GM21786 (cell line): ENCODE measurements around the gene PRTG.
"Not testable (repeated sequence)": the region's sequence is repeated elsewhere in the genome, so short reads cannot be mapped to it uniquely, and the experiment has no call there.

ENCODE experiments used
- ATAC-seq: cut with Tn5 transposase; IDR thresholded peaks from one replicate; pipeline ENCODE4 v1.9.1; 2021; ENCODE audit not compliant: unreplicated experiment

The PRTG gene, protein sequence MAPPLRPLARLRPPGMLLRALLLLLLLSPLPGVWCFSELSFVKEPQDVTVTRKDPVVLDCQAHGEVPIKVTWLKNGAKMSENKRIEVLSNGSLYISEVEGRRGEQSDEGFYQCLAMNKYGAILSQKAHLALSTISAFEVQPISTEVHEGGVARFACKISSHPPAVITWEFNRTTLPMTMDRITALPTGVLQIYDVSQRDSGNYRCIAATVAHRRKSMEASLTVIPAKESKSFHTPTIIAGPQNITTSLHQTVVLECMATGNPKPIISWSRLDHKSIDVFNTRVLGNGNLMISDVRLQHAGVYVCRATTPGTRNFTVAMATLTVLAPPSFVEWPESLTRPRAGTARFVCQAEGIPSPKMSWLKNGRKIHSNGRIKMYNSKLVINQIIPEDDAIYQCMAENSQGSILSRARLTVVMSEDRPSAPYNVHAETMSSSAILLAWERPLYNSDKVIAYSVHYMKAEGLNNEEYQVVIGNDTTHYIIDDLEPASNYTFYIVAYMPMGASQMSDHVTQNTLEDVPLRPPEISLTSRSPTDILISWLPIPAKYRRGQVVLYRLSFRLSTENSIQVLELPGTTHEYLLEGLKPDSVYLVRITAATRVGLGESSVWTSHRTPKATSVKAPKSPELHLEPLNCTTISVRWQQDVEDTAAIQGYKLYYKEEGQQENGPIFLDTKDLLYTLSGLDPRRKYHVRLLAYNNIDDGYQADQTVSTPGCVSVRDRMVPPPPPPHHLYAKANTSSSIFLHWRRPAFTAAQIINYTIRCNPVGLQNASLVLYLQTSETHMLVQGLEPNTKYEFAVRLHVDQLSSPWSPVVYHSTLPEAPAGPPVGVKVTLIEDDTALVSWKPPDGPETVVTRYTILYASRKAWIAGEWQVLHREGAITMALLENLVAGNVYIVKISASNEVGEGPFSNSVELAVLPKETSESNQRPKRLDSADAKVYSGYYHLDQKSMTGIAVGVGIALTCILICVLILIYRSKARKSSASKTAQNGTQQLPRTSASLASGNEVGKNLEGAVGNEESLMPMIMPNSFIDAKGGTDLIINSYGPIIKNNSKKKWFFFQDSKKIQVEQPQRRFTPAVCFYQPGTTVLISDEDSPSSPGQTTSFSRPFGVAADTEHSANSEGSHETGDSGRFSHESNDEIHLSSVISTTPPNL

GRCh38 chr15:55742927-55743728 is at the start of gene PRTG:
Gene PRTG (minus strand): TSS chr15:55743152. CDS start chr15:55742931, 221 bp downstream.
- no peak for ATAC-seq

- ATAC-seq, result no peak
Observed at GRCh38 chr15:55791551-55792400, 48.8 kb upstream of the PRTG start.

- ATAC-seq, result no peak
Observed at GRCh38 chr15:55789066-55789660, 46.2 kb upstream of the PRTG start.

DNA sequence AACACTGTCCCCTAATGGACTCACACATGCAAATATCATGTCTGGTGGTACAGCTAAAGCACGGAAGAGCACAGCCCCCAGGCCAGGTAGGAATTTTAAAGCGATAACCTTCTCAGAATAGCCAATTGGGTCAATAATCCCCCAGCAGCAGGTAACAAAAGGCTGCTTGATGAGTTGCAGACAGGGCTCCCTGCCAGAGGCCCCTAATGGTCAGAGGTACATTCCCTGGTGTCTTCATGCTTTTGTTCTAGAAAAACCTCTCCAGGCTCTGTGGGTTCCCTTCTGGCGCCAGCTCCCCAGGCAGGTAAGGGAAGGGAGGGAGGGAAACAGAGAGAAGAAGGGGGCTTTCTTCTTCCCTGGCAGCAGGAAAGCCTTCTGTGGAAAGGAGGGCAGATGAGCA is 43.4 kb upstream of the PRTG start:
- no peak for ATAC-seq

GRCh38 chr15:55785593-55785992 is 42.6 kb upstream of the PRTG start:
- ATAC-seq, result not testable (repeated sequence)

GRCh38 chr15:55784286-55784685 is 41.3 kb upstream of the PRTG start:
- ATAC-seq, result no peak

- no peak for ATAC-seq
Observed at GRCh38 chr15:55782901-55783300, 39.9 kb upstream of the PRTG start.

- no peak for ATAC-seq
Observed at GRCh38 chr15:55780292-55780691, 37.3 kb upstream of the PRTG start.

DNA sequence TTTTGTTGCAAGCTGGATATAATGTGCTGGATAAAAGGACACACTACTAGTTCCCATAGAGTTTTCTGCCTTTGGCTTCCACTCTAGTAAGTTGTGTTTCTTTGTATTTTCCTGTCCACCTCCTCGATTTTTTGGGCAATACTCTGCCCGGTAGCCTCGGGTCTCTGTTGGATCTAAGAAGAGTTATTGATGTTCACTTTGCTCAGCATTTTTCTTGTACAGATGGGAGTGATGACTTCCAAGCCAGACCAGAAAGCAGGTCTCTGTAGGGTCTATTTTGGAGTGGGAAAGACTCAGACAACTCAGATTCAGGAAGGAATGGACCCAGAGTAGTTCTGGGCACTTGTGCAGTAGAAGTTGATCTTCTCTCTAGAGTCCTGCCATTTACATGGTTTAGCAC is 36.0 kb upstream of the PRTG start:
- no peak for ATAC-seq

DNA sequence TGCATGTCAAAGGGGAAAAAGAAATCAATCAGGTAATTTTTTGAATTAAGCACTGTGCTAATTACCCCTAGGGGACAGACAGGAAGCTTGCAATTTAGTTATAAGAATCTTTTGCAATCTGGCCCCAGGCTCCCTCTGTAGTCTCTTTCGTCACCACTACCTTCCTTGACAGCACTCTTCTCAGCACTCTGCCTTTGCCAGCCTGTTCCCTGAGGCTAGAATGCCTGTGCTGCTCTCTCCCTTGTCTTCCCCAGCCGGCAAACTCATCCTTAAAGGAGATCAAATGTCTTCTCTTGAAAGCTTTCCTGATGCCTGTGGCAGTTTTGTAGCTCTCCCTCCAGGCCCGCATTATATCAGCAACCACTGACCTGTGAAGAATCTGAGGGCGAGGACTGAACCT is 32.4 kb upstream of the PRTG start:
- ATAC-seq, result no peak

- ATAC-seq, result no peak
Observed at GRCh38 chr15:55774113-55774970, 31.4 kb upstream of the PRTG start.

DNA sequence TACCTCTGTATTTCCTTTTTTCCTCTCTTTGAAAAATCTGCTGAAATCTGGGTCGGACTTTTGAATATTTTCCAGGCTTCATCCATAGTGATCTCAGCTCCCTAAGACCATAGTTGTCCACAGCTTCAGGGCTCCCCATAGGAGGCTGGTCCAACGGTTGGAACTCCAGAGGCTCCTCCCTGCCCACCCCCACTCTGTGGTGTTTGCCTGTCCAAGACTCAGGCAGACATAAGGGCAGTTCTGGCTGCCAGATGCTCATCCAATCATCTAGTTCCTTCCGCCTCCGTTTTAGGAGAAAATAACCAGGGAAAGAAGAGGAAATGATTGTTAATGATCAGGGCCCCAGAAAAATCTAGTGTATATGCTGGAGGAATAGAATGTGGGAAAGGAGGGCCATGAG is 27.9 kb upstream of the PRTG start:
- no peak for ATAC-seq

DNA sequence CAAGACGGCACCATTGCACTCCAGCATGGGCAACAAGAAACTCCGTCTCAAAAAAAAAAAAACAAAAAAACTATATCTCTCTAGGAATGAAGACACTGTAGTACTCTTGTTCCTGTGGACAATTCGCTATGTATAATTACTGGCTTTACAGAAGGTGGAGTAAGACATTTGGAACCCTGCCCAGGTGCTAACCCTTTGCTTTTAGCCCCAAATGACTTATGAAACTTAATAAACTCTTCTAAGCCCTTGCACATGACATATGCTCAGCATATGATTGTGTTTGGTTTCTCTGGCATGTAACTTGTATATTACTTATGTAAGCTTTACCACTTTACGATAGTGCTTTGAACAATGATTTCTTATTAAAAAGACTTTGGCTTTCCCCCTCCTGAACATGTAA is 27.3 kb upstream of the PRTG start:
- no peak for ATAC-seq

GRCh38 chr15:55768670-55769185 is 25.8 kb upstream of the PRTG start:
- ATAC-seq, result no peak

- no peak for ATAC-seq
Observed at GRCh38 chr15:55766676-55767075, 23.7 kb upstream of the PRTG start.

GRCh38 chr15:55764398-55764797 is 21.4 kb upstream of the PRTG start:
- no peak for ATAC-seq

- ATAC-seq, result no peak
Observed at GRCh38 chr15:55758580-55758986, 15.6 kb upstream of the PRTG start.

DNA sequence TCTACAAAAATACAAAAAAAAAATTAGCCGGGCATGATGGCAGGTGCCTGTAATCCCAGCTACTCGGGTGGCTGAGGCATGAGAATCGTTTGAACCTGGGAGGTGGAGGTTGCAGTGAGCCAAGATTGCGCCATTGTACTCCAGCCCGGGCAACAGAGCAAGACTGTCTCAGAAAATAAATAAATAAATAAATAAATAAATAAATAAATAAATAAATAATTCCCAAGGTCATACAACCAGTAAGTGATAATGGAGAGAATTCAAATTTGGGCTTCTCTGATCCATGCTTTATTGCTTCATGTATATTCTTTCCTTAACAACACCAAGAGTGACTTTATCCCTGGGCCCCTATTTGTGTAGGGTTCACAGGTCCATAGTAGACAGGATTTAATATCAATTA is 10.5 kb upstream of the PRTG start:
- ATAC-seq, result not testable (repeated sequence)
